Measurements from ENCODE around the gene EXOC4.

DNA sequence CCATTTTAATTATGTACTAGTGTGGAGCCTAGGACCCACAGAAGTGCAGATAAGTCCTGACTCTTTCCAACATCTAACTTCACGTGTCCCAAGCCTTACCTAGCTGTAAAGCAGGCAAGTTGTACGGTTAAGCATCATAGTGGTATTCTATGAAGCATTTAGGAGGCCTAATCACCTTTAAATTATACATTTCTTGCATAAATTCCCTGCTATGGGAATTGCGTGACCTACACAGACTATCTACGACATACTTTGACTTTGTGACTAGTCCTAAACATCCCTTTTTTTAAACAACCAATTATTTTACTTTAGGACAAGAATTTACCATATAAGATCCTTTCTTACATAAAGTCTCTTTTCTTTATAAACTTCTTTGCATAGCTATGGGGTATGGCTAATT, 836.6 kb downstream of the EXOC4 start:
- TF ChIP-seq, protein P1, sequence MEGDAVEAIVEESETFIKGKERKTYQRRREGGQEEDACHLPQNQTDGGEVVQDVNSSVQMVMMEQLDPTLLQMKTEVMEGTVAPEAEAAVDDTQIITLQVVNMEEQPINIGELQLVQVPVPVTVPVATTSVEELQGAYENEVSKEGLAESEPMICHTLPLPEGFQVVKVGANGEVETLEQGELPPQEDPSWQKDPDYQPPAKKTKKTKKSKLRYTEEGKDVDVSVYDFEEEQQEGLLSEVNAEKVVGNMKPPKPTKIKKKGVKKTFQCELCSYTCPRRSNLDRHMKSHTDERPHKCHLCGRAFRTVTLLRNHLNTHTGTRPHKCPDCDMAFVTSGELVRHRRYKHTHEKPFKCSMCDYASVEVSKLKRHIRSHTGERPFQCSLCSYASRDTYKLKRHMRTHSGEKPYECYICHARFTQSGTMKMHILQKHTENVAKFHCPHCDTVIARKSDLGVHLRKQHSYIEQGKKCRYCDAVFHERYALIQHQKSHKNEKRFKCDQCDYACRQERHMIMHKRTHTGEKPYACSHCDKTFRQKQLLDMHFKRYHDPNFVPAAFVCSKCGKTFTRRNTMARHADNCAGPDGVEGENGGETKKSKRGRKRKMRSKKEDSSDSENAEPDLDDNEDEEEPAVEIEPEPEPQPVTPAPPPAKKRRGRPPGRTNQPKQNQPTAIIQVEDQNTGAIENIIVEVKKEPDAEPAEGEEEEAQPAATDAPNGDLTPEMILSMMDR (IDR thresholded peaks at IDR 0.05): no peak
- TF ChIP-seq POLR2A (IDR thresholded peaks at IDR 0.05): no peak

All from vagina (tissue), 2 donors.